B cell (primary cell): ENCODE measurements around the gene SEMA4D. TPM values are rescaled to one million over a fixed set of nuclear protein-coding genes. Genes with fewer than 3 reads are reported as not detected.

Experiments used
- ATAC-seq: fragments of 200-7000 bp; cut with Tn5 transposase; one replicate; pipeline ENCODE4 v1.10.0; 2021; ENCODE audit warnings: low read depth, mild to moderate bottlenecking, moderate number of reproducible peaks, moderate library complexity
- CTCF ChIA-PET: fragments of 350-600 bp; sonication (Branson Sonifier 250); formaldehyde crosslinking; loops from one replicate; lab custom pipeline; 2021; ENCODE audit warnings: antibody characterized with exemption, inconsistent platforms; lab: Charles Lee
- POLR2A ChIA-PET: fragments of 350-600 bp; sonication (Branson Sonifier 250); formaldehyde crosslinking; loops from one replicate; lab custom pipeline; 2021; ENCODE audit warnings: antibody characterized with exemption; lab: Charles Lee
- DNase-seq: peaks from one replicate; pipeline ENCODE4 v3.0.0; 2013
- H2AFZ ChIP-seq: 2 replicates; pipeline ENCODE4 v1.6.1; 2012; ENCODE audit warnings: mild to moderate bottlenecking, low read depth, low read length; ENCODE audit not compliant: insufficient read depth, poor library complexity, severe bottlenecking
- H3K27ac ChIP-seq, 2 donors: 1 replicate in 1 of 2; 2 replicates in 1 of 2; pipeline ENCODE4 v1.5.1; 2012 to 2013; ENCODE audit warnings: low read length in 2 of 2, mild to moderate bottlenecking in 2 of 2, moderate library complexity in 1 of 2
- H3K27me3 ChIP-seq, 4 experiments: fragments of 200-600 bp in 1 of 4; sonication (generic) in 1 of 4; replicated peaks in 1 of 4; 1 replicate in 2 of 4; 2 replicates in 2 of 4; pipeline versions ENCODE4 v1.6.1 to v1.7.0; 2013 to 2016; ENCODE audit warnings: low read length in 3 of 4, mild to moderate bottlenecking in 2 of 4, mixed read lengths in 1 of 4, moderate library complexity in 1 of 4; ENCODE audit not compliant: insufficient read depth in 4 of 4, control insufficient read depth in 3 of 4; ENCODE audit errors: control extremely low read depth in 1 of 4
- H3K36me3 ChIP-seq, 2 experiments: replicated peaks in 1 of 2; 1 replicate in 1 of 2; 2 replicates in 1 of 2; pipeline versions ENCODE4 v1.6.1 to v1.7.1; 2013; ENCODE audit warnings: low read length in 1 of 2; ENCODE audit not compliant: insufficient read depth in 2 of 2, control insufficient read depth in 1 of 2; ENCODE audit errors: control extremely low read depth in 1 of 2, extremely low read depth in 1 of 2
- H3K4me1 ChIP-seq, 2 donors: fragments of 200-600 bp in 1 of 2; sonication (generic) in 1 of 2; 1 replicate in 1 of 2; 2 replicates in 1 of 2; pipeline versions ENCODE4 v1.5.1 to v1.6.1; 2013 to 2017; ENCODE audit warnings: low read length in 2 of 2; ENCODE audit not compliant: control insufficient read depth in 2 of 2, insufficient read depth in 2 of 2
- H3K4me2 ChIP-seq: replicated peaks from 2 replicates; pipeline ENCODE3; 2012; ENCODE audit warnings: mild to moderate bottlenecking, low read depth, low read length; ENCODE audit not compliant: poor library complexity, severe bottlenecking
- H3K4me3 ChIP-seq, 5 experiments: fragments of 200-600 bp in 1 of 5; sonication (generic) in 1 of 5; 1 replicate in 3 of 5; 2 replicates in 2 of 5; pipeline versions ENCODE4 v1.5.1 to v1.7.0; 2011 to 2016; ENCODE audit warnings: low read length in 4 of 5, mild to moderate bottlenecking in 4 of 5, low read depth in 2 of 5, control low read depth in 1 of 5, moderate library complexity in 1 of 5; ENCODE audit not compliant: insufficient read depth in 1 of 5; ENCODE audit errors: control extremely low read depth in 1 of 5, extremely low read depth in 1 of 5
- H3K79me2 ChIP-seq: fragments of 200-600 bp; sonication (generic); one replicate; pipeline ENCODE4 v1.6.0; 2016; ENCODE audit warnings: low read length; ENCODE audit not compliant: control insufficient read depth, insufficient read depth
- H3K9ac ChIP-seq: fragments of 200-600 bp; sonication (generic); 2 replicates; pipeline ENCODE4 v1.6.1; 2017; ENCODE audit warnings: mild to moderate bottlenecking, low read length, moderate library complexity
- H3K9me3 ChIP-seq, 3 donors: one replicate each; pipeline versions ENCODE4 v1.6.1 to v1.7.1; 2013; ENCODE audit warnings: low read length in 2 of 3; ENCODE audit not compliant: control insufficient read depth in 2 of 3, insufficient read depth in 1 of 3; ENCODE audit errors: control extremely low read depth in 1 of 3
- H4K20me1 ChIP-seq: 2 replicates; pipeline ENCODE4 v1.6.0; 2012; ENCODE audit warnings: mild to moderate bottlenecking, low read length; ENCODE audit not compliant: insufficient read depth, control insufficient read depth, poor library complexity, severe bottlenecking
- H3K27ac Mint-ChIP-seq: one replicate; pipeline ENCODE4 v1.8.0; 2021; ENCODE audit warnings: mixed read lengths
- H3K27me3 Mint-ChIP-seq: one replicate; pipeline ENCODE4 v1.8.0; 2021; ENCODE audit warnings: mixed read lengths
- H3K4me1 Mint-ChIP-seq: one replicate; pipeline ENCODE4 v1.8.0; 2021; ENCODE audit warnings: mixed read lengths
- H3K4me3 Mint-ChIP-seq: one replicate; pipeline ENCODE4 v1.8.0; 2021; ENCODE audit warnings: mixed read lengths
- H3K9me3 Mint-ChIP-seq: one replicate; pipeline ENCODE4 v1.8.0; 2022; ENCODE audit warnings: mixed read lengths; ENCODE audit not compliant: insufficient read depth
- EZH2 ChIP-seq: IDR thresholded peaks from 2 replicates; pipeline ENCODE4 v1.6.1; 2012; ENCODE audit warnings: borderline replicate concordance, low read depth, mild to moderate bottlenecking, moderate library complexity, low read length; ENCODE audit not compliant: insufficient read depth, poor library complexity, severe bottlenecking
- WGBS: methylation state at CpG from one replicate; pipeline ENCODE4 v1.1.5; 2013; ENCODE audit warnings: missing lambda C conversion rate; ENCODE audit not compliant: insufficient coverage; 5-methylcytosine and 5-hydroxymethylcytosine counted together
- intact Hi-C: fragments of 100-400 bp; cut with micrococcal nuclease; formaldehyde crosslinking; loops from one replicate; pipeline ENCODE4 v1.10.0; 2022
- polyA plus RNA-seq: library from polyadenylated mRNA; depleted of rRNA; stranded (reverse); fragments of >200 nt; gene quantifications from 2 replicates; pipeline ENCODE4 v1.2.3, GENCODE V29; 2012
- total RNA-seq, 2 donors: library from RNA; stranded (reverse); fragments of 120-200 nt in 1 of 2; gene quantifications; 1 replicate in 1 of 2; 2 replicates in 1 of 2; pipeline versions ENCODE4 v1.2.3 to v1.2.4, GENCODE V29; 2013 to 2022
- TF ChIP-seq, protein P1 (sequence below): fragments of 200-600 bp; IDR thresholded peaks from one replicate; pipeline ENCODE4 v1.8.0; 2022; ENCODE audit warnings: antibody characterized with exemption, mild to moderate bottlenecking

The SEMA4D gene
- total and polyA plus RNA-seq, 2 donors (not counting 1 experiment from before 2014, with no cell fraction given): 53.6 to 231 TPM

DNA sequence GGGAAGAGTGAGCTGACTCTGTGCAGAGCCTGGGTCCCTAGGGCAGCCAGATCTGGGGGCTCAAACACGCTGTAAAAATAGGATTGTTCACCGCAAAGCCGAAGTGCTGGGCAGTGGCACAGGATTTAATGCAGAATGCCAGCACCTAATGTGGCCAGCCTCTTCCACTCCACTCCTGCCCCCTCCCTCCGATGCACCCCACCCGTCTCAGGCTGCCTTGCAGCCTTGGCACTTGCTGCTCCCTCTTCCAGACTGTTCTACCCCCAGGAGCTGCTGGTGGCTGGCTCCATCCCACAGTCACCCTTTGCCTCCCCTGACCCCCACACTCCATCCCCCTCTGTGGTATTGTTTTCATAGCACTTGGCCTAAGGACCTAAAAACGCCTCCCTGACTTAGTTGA lies 86.2 kb downstream of the SEMA4D start:
- Histone ChIP-seq H3K4me1 (peaks cover 40 to 59% of the 10 kb centered on the region in 2 donors), H3K4me3 (no peak overlapping the region), H3K4me2 (no peak overlapping the region), H3K27ac (no peak overlapping the region), H3K9ac (no peak overlapping the region), H3K9me3 (peaks cover 0 to 10% (median 6%) of the 10 kb centered on the region in 3 donors), H3K79me2 (peaks cover 97% of the 10 kb centered on the region), H2AFZ (no peak overlapping the region), H3K27me3 (no peaks in the 10 kb centered on the region), H4K20me1 (peaks cover 99% of the 10 kb centered on the region), H3K36me3 (peaks cover 0 to 46% of the 10 kb centered on the region in 2 experiments)
- Mint-ChIP-seq H3K27ac (no peak overlapping the region), H3K4me3 (no peak overlapping the region), H3K9me3 (no peaks in the 10 kb centered on the region), H3K4me1 (peaks cover 62% of the 10 kb centered on the region), H3K27me3 (no peaks in the 10 kb centered on the region)
- intact Hi-C loops: no loop called here
- CTCF ChIA-PET: no interaction called here
- POLR2A ChIA-PET: no interaction called here
- 92% methylated on average over 6 of the region's 6 CpGs for WGBS
- no peak for DNase-seq
- TF ChIP-seq EZH2: no peak
- TF ChIP-seq, protein P1, sequence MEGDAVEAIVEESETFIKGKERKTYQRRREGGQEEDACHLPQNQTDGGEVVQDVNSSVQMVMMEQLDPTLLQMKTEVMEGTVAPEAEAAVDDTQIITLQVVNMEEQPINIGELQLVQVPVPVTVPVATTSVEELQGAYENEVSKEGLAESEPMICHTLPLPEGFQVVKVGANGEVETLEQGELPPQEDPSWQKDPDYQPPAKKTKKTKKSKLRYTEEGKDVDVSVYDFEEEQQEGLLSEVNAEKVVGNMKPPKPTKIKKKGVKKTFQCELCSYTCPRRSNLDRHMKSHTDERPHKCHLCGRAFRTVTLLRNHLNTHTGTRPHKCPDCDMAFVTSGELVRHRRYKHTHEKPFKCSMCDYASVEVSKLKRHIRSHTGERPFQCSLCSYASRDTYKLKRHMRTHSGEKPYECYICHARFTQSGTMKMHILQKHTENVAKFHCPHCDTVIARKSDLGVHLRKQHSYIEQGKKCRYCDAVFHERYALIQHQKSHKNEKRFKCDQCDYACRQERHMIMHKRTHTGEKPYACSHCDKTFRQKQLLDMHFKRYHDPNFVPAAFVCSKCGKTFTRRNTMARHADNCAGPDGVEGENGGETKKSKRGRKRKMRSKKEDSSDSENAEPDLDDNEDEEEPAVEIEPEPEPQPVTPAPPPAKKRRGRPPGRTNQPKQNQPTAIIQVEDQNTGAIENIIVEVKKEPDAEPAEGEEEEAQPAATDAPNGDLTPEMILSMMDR: no peak
- ATAC-seq: no peak

DNA sequence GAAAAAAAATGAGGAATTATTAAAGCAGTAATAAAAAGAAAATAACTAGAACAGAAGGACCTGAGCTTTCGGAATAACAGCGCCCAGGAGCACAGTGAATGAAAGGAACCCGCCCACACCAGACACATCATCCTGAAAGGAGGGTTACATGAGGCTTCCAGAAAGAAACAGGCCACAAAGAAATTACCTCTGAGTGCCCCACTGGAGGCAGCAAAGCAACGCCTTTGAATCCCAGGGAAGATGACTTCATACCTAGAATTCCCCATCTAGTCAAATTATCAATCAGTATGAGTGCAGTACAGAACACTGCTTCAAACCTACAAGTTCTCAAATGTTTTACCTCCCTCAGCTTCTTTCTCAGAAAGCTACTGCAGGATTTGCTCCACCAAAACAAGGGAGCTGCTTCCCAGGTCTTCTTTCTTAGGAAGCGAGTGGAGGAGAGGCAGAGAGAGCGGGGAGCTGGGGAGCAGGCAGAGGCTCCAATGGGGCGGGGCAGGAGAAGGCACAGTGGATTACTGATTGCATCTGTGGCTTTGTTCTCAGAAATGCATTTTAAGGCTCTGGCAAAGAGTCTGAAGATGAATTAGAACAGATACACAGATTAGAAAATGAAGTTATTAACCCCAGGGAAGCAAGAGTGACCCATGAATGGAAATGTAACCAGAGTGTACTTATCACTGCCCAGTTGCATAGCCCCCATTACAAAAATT lies 87.1 kb downstream of the SEMA4D start:
- no peak overlapping the region for H3K27ac ChIP-seq
- H3K9ac ChIP-seq: no peak overlapping the region
- H3K79me2 ChIP-seq: peaks cover 95% of the 10 kb centered on the region
- H2AFZ ChIP-seq: no peak overlapping the region
- ATAC-seq (no peak), DNase-seq (no peak)
- H4K20me1 ChIP-seq: peaks cover 99% of the 10 kb centered on the region
- Mint-ChIP-seq H3K27me3 (no peaks in the 10 kb centered on the region), H3K27ac (peak overlapping the region; percentile 50), H3K4me1 (peaks cover 65% of the 10 kb centered on the region), H3K9me3 (no peaks in the 10 kb centered on the region), H3K4me3 (no peak overlapping the region)
- peaks cover 0 to 45% of the 10 kb centered on the region in 2 experiments for H3K36me3 ChIP-seq
- H3K4me2 ChIP-seq: no peak overlapping the region
- WGBS: 84% methylated on average over 4 of the region's 7 CpGs
- intact Hi-C loops: no loop called here
- TF ChIP-seq, protein P1: no peak
- no peak for TF ChIP-seq EZH2
- no peaks in the 10 kb centered on the region for H3K27me3 ChIP-seq
- CTCF ChIA-PET: interaction anchor here (0.9 to 1.8 kb wide), 4 partner anchors 10 to 35 kb away, joined by 3 to 7 read pairs (median 4); no protein-coding TSS in a partner anchor
- POLR2A ChIA-PET: no interaction called here
- H3K4me1 ChIP-seq: peaks cover 47 to 61% of the 10 kb centered on the region in 2 donors
- peaks cover 0 to 10% (median 5%) of the 10 kb centered on the region in 3 donors for H3K9me3 ChIP-seq
- no peak overlapping the region for H3K4me3 ChIP-seq
